ENCODE measurements around the gene ITPR2. TPM values are rescaled to one million over a fixed set of nuclear protein-coding genes. Genes with fewer than 3 reads are reported as not detected.

Gene ITPR2
- total RNA-seq, 1 donor from 2014 or later = 16.7 TPM

DNA sequence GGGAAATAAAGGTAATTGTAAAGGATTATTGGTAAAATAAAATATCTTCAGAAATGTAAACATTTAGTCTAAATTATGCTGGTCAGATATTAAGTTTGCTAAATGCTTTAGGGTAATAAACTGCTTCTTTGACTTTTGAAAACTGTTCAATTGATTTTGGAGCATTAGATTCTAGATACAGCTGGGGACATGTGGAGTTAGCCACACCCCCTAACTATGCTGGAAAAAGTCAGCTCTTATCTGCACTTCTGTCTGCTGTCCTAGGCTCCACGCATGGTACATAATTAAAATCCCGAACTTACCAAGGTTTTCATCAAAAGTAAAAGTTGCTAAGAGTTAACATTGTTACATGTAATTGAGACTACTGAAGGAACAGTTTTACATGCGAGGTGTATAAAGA lies 78.8 kb downstream of the ITPR2 start:
- TF ChIP-seq CTCF (conservative IDR thresholded peaks at IDR 0.05) = no peak
- DNase-seq (ENCODE audit: low read depth, low spot score) = no peak
- no peaks in the 10 kb centered on the region for H3K27me3 Mint-ChIP-seq (ENCODE audit: low read depth)
- H3K9me3 Mint-ChIP-seq = peaks cover 8% of the 10 kb centered on the region
- peaks cover 24% of the 10 kb centered on the region for H3K36me3 Mint-ChIP-seq (ENCODE audit: low read depth)
- H3K27ac Mint-ChIP-seq (ENCODE audit: unreplicated experiment) = no peak overlapping the region
- no peak overlapping the region for H3K4me3 Mint-ChIP-seq
- no peaks in the 10 kb centered on the region for H3K4me1 Mint-ChIP-seq

DNA sequence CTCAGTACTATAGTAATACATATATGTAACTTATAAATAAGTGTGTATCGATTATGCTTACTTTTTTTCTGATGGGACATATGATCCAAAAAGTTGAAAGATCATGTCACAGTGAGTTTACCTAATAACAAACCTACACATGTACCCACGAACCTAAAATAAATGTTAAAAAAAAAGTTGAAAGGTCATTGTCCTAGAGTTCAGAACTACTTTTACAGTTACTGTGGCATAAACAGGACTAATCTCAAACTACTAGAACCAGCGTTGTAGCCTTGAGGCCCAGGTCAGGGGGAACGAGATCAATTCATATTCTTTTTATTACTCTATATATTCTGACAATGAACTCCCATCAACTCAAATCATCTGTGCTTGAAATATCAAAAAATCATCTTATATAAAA lies 81.8 kb downstream of the ITPR2 start:
- Mint-ChIP-seq H3K27me3 (ENCODE audit: low read depth) (no peaks in the 10 kb centered on the region), H3K4me1 (peaks cover 16% of the 10 kb centered on the region), H3K9me3 (no peaks in the 10 kb centered on the region), H3K4me3 (no peak overlapping the region), H3K36me3 (ENCODE audit: low read depth) (peaks cover 17% of the 10 kb centered on the region), H3K27ac (ENCODE audit: unreplicated experiment) (no peak overlapping the region)
- TF ChIP-seq CTCF (conservative IDR thresholded peaks at IDR 0.05) = no peak
- no peak for DNase-seq (ENCODE audit: low read depth, low spot score)

- H3K4me1 Mint-ChIP-seq = peaks cover 21% of the 10 kb centered on the region
- H3K27me3 Mint-ChIP-seq (ENCODE audit: low read depth) = no peaks in the 10 kb centered on the region
- no peaks in the 10 kb centered on the region for H3K9me3 Mint-ChIP-seq
- no peak overlapping the region for H3K27ac Mint-ChIP-seq (ENCODE audit: unreplicated experiment)
- no peak overlapping the region for H3K4me3 Mint-ChIP-seq
- DNase-seq (ENCODE audit: low read depth, low spot score) = no peak
- no peak for TF ChIP-seq CTCF (conservative IDR thresholded peaks at IDR 0.05)
- peaks cover 17% of the 10 kb centered on the region for H3K36me3 Mint-ChIP-seq (ENCODE audit: low read depth)
These were observed 82.3 kb downstream of the ITPR2 start for GRCh38 chr12:26750531-26751175.

GRCh38 chr12:26749781-26750180 lies 83.2 kb downstream of the ITPR2 start:
- Mint-ChIP-seq H3K4me1 (peaks cover 29% of the 10 kb centered on the region), H3K9me3 (no peaks in the 10 kb centered on the region), H3K36me3 (ENCODE audit: low read depth) (peaks cover 17% of the 10 kb centered on the region), H3K27ac (ENCODE audit: unreplicated experiment) (no peak overlapping the region), H3K4me3 (no peak overlapping the region), H3K27me3 (ENCODE audit: low read depth) (no peaks in the 10 kb centered on the region)
- no peak for TF ChIP-seq CTCF (conservative IDR thresholded peaks at IDR 0.05)
- DNase-seq (ENCODE audit: low read depth, low spot score) = no peak

DNA sequence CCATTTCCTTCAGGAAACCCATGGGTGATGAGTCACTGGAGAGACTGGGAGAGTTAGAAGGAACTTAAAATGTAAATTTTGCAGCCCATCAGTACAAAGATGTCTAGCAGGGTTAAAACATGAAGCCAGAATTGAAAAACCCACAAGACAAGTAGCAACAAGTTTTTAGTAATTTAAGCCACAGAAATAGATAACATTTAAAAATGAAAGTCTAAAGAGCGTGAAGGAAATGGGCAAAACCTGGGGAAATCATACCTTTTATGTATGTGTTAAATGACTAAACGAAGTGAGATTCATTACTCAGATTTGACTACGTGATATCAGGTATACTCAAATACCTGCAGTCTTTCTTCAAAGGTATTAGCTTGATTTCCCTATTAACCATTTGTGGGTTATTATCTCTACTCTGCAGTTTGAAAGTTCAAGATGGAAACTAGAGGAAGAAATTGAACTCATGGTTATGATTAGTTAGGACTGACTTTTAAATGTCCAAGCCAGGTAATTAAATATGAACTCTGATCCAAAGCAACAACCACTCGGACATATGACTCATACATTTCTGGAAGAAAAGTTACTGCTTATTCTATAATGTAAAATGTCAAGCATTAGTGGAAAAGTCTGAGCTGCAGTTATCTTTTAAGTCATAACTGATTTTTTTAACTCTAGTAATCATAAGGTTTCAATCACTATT lies 84.1 kb downstream of the ITPR2 start:
- H3K4me3 Mint-ChIP-seq = no peak overlapping the region
- H3K27me3 Mint-ChIP-seq (ENCODE audit: low read depth) = no peaks in the 10 kb centered on the region
- no peaks in the 10 kb centered on the region for H3K9me3 Mint-ChIP-seq
- peaks cover 11% of the 10 kb centered on the region for H3K36me3 Mint-ChIP-seq (ENCODE audit: low read depth)
- H3K27ac Mint-ChIP-seq (ENCODE audit: unreplicated experiment) = no peak overlapping the region
- peaks cover 32% of the 10 kb centered on the region for H3K4me1 Mint-ChIP-seq
- TF ChIP-seq CTCF (conservative IDR thresholded peaks at IDR 0.05) = no peak
- DNase-seq (ENCODE audit: low read depth, low spot score) = no peak
